IPS DF 19.7 (cell line): ENCODE measurements around the gene ZNF92.
A peak's percentile ranks its signal among the peaks of the same experiment; 100 is the strongest.
"Not testable (repeated sequence)": the region's sequence is repeated elsewhere in the genome, so short reads cannot be mapped to it uniquely, and the experiment has no call there.

Experiments used
- DNase-seq: peaks from one replicate; pipeline ENCODE4 v3.0.0-alpha.2; 2013; ENCODE audit warnings: low read depth, low spot score

The ZNF92 gene

GRCh38 chr7:65373608-65374351 is at the start of gene ZNF92:
Gene ZNF92, plus strand, starts transcription at chr7:65373855. Its CDS starts 143 bp downstream, at chr7:65373998.
- peak; percentile 82 for DNase-seq

GRCh38 chr7:65325793-65326432 is 47.7 kb upstream of the ZNF92 start:
- no peak for DNase-seq

GRCh38 chr7:65338346-65338745 is 35.3 kb upstream of the ZNF92 start:
- no peak for DNase-seq

- DNase-seq = no peak
Observed at GRCh38 chr7:65339257-65339656, 34.4 kb upstream of the ZNF92 start.

- no peak for DNase-seq
Observed at GRCh38 chr7:65342723-65343629, 30.7 kb upstream of the ZNF92 start.

GRCh38 chr7:65344541-65344940 is 29.1 kb upstream of the ZNF92 start:
- not testable (repeated sequence) for DNase-seq

- DNase-seq = no peak
Observed at GRCh38 chr7:65354263-65354662, 19.4 kb upstream of the ZNF92 start.

- no peak for DNase-seq
Observed at GRCh38 chr7:65369843-65370242, 3.8 kb upstream of the ZNF92 start.

GRCh38 chr7:65371468-65371867 is 2.2 kb upstream of the ZNF92 start:
- no peak for DNase-seq

GRCh38 chr7:65379318-65379717 is 5.7 kb downstream of the ZNF92 start:
- DNase-seq = no peak

GRCh38 chr7:65381742-65382141 is 8.1 kb downstream of the ZNF92 start:
- no peak for DNase-seq

- DNase-seq = no peak
Observed at GRCh38 chr7:65382452-65382851, 8.8 kb downstream of the ZNF92 start.

- no peak for DNase-seq
Observed at GRCh38 chr7:65387891-65388290, 14.2 kb downstream of the ZNF92 start.

GRCh38 chr7:65390588-65390987 is 16.9 kb downstream of the ZNF92 start:
- DNase-seq = no peak

GRCh38 chr7:65397730-65398142 is 24.1 kb downstream of the ZNF92 start:
- no peak for DNase-seq

GRCh38 chr7:65398671-65399070 is 25.0 kb downstream of the ZNF92 start:
- not testable (repeated sequence) for DNase-seq

- not testable (repeated sequence) for DNase-seq
Observed at GRCh38 chr7:65399101-65399500, 25.4 kb downstream of the ZNF92 start.

- DNase-seq = no peak
Observed at GRCh38 chr7:65404020-65404419, 30.4 kb downstream of the ZNF92 start.

GRCh38 chr7:65406706-65407105 is 33.1 kb downstream of the ZNF92 start:
- DNase-seq = not testable (repeated sequence)

- no peak for DNase-seq
Observed at GRCh38 chr7:65409363-65409762, 35.7 kb downstream of the ZNF92 start.

GRCh38 chr7:65411249-65411648 is 37.6 kb downstream of the ZNF92 start:
- DNase-seq = no peak

GRCh38 chr7:65422670-65423069 is 49.0 kb downstream of the ZNF92 start:
- no peak for DNase-seq
